Fibroblast of lung (primary cell): Measurements from ENCODE around the gene PTGES2. TPM values are rescaled to one million over a fixed set of nuclear protein-coding genes. Genes with fewer than 3 reads are reported as not detected.

ENCODE experiments used
- DNase-seq, 2 donors: peaks; one replicate each; pipeline versions ENCODE4 v3.0.0 to v3.0.0-alpha.2; 2010; ENCODE audit warnings: low read depth in 2 of 2
- H2AFZ ChIP-seq: 2 replicates; pipeline ENCODE4 v1.5.1; 2012; ENCODE audit warnings: low read length, control low read depth, inconsistent platforms
- H3K27ac ChIP-seq: 2 replicates; pipeline ENCODE4 v1.5.1; 2011; ENCODE audit warnings: low read length, control low read depth; ENCODE audit not compliant: insufficient read depth
- H3K27me3 ChIP-seq: 2 replicates; pipeline ENCODE4 v1.5.1; 2011; ENCODE audit warnings: mild to moderate bottlenecking, low read length; ENCODE audit not compliant: control insufficient read depth, insufficient read depth
- H3K36me3 ChIP-seq: 2 replicates; pipeline ENCODE4 v1.5.1; 2011; ENCODE audit warnings: low read length; ENCODE audit not compliant: control insufficient read depth, insufficient read depth
- H3K4me1 ChIP-seq: 2 replicates; pipeline ENCODE4 v1.5.1; 2011; ENCODE audit warnings: low read length; ENCODE audit not compliant: control insufficient read depth, insufficient read depth; ENCODE audit errors: extremely low read depth
- H3K4me2 ChIP-seq: 2 replicates; pipeline ENCODE4 v1.5.1; 2011; ENCODE audit warnings: low read length, control low read depth; ENCODE audit not compliant: insufficient read depth; ENCODE audit errors: extremely low read depth
- H3K4me3 ChIP-seq, 4 experiments: fragments of 200-600 bp in 1 of 4; sonication (generic) in 1 of 4; replicated peaks in 1 of 4; 2 replicates each; pipeline ENCODE4 v1.5.1; 2011 to 2016; ENCODE audit warnings: low read length in 4 of 4, low read depth in 3 of 4, mild to moderate bottlenecking in 3 of 4, control low read depth in 2 of 4, inconsistent platforms in 1 of 4, mixed read lengths in 1 of 4; ENCODE audit not compliant: insufficient read depth in 1 of 4; ENCODE audit errors: control extremely low read depth in 1 of 4
- H3K79me2 ChIP-seq: 2 replicates; pipeline ENCODE4 v1.5.1; 2012; ENCODE audit warnings: mild to moderate bottlenecking, low read length, inconsistent platforms; ENCODE audit not compliant: control insufficient read depth, insufficient read depth
- H3K9ac ChIP-seq: 2 replicates; pipeline ENCODE4 v1.5.1; 2011; ENCODE audit warnings: mild to moderate bottlenecking, low read length, control low read depth; ENCODE audit not compliant: insufficient read depth
- H3K9me3 ChIP-seq: 2 replicates; pipeline ENCODE4 v1.5.1; 2012; ENCODE audit warnings: low read depth, low read length; ENCODE audit not compliant: control insufficient read depth, insufficient read depth
- H4K20me1 ChIP-seq: 2 replicates; pipeline ENCODE4 v1.5.1; 2011; ENCODE audit warnings: low read length; ENCODE audit not compliant: control insufficient read depth, insufficient read depth; ENCODE audit errors: extremely low read depth
- EZH2 ChIP-seq: IDR thresholded peaks from 2 replicates; pipeline ENCODE4 v1.5.1; 2012; ENCODE audit warnings: low read length, control low read depth, mild to moderate bottlenecking; ENCODE audit errors: missing control alignments
- polyA plus RNA-seq, 2 donors: library from polyadenylated mRNA; depleted of rRNA in 1 of 2; stranded (reverse) in 1 of 2; unstranded in 1 of 2; fragments of >200 nt; gene quantifications; 2 replicates each; pipeline ENCODE4 v1.2.1, GENCODE V29; 2011 to 2012; ENCODE audit warnings: missing spikeins in 1 of 2
- total RNA-seq: library from RNA; depleted of rRNA; stranded (reverse); fragments of >200 nt; gene quantifications from 2 replicates; pipeline ENCODE4 v1.2.1, GENCODE V29; 2014
- TF ChIP-seq, protein P1 (sequence below), 2 donors: IDR thresholded peaks in 1 of 2; conservative IDR thresholded peaks in 1 of 2; 1 replicate in 1 of 2; 2 replicates in 1 of 2; pipeline ENCODE4 v1.5.1; 2011 to 2012; ENCODE audit warnings: low read length in 2 of 2, control low read depth in 1 of 2, inconsistent platforms in 1 of 2, low read depth in 1 of 2, mild to moderate bottlenecking in 1 of 2

PTGES2 gene
- total and polyA plus RNA-seq, 2 donors (not counting 1 experiment from before 2014, with no cell fraction given), result 44.8 to 57.6 TPM

DNA sequence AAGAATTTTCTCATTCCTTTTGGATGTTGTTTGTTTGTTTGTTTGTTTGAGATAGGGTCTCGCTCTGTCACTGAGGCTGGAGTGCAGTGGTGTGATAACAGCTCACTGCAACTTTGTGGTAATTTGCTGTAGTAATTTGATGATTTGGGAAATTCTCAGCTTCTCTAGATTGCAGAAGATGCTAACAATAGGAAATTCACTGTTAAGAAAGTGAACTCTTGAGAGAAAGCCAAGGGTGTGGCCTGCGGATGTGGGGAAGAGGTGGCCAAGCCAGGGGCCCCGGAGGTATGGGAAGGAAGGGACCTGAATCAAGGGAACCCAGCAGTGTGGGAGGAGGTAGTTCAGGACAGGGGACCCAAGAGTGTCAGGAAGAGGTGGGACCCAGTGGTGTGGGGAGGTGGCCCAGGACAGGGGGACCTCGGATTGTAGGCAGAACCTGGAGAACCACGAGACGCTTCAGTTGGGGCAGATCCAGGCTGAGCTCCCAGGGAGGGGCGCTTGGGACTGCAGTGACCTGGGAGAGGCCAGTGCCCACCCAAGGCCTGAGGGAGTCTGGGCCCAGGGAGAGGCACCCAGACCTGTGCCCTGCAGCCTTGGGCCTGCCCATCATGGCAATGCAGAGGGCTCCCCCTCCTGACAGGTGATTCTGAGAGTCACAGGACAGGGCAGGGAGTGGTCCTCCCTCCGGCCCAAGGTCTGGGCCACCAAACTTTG is 16.2 kb upstream of the PTGES2 start:
- Histone ChIP-seq H3K9me3 (no peaks in the 10 kb centered on the region), H3K79me2 (no peaks in the 10 kb centered on the region), H3K4me3 (no peak overlapping the region), H4K20me1 (no peaks in the 10 kb centered on the region), H3K4me2 (no peak overlapping the region), H3K27ac (no peak overlapping the region), H3K36me3 (no peaks in the 10 kb centered on the region), H3K4me1 (no peaks in the 10 kb centered on the region), H2AFZ (no peak overlapping the region), H3K27me3 (peaks cover 7% of the 10 kb centered on the region), H3K9ac (no peak overlapping the region)
- DNase-seq, result no peak
- TF ChIP-seq EZH2, result no peak
- TF ChIP-seq, protein P1, sequence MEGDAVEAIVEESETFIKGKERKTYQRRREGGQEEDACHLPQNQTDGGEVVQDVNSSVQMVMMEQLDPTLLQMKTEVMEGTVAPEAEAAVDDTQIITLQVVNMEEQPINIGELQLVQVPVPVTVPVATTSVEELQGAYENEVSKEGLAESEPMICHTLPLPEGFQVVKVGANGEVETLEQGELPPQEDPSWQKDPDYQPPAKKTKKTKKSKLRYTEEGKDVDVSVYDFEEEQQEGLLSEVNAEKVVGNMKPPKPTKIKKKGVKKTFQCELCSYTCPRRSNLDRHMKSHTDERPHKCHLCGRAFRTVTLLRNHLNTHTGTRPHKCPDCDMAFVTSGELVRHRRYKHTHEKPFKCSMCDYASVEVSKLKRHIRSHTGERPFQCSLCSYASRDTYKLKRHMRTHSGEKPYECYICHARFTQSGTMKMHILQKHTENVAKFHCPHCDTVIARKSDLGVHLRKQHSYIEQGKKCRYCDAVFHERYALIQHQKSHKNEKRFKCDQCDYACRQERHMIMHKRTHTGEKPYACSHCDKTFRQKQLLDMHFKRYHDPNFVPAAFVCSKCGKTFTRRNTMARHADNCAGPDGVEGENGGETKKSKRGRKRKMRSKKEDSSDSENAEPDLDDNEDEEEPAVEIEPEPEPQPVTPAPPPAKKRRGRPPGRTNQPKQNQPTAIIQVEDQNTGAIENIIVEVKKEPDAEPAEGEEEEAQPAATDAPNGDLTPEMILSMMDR (conservative IDR thresholded peaks at IDR 0.05 in 1 of 2, IDR thresholded peaks at IDR 0.05 in 1 of 2; ENCODE audit: low read depth in 1 of 2, low read length in 2 of 2), result no peak

DNA sequence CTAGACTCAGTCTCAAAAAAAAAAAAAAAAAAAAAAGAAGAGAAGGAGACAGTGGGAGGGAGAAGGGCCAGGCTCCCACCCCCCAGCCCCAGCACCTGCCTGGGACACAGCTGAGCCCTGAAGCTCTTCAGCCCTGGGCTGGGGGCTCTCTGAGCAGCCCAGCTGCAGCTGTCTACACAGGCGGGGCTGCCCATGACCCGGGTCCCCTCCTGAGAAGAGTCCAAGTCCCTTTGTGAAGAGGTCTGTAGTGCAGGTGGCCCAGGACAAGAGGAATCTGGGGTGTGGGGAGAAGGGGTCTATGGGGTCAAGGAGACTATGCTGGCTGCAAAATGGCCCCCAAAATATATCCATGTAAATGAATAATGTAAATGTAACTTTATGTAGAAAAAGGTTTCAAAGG is 15.1 kb upstream of the PTGES2 start:
- H3K27me3 ChIP-seq, result peaks cover 7% of the 10 kb centered on the region
- no peak for DNase-seq
- no peak overlapping the region for H3K27ac ChIP-seq
- H3K9ac ChIP-seq, result no peak overlapping the region
- H3K36me3 ChIP-seq, result no peaks in the 10 kb centered on the region
- no peaks in the 10 kb centered on the region for H3K4me1 ChIP-seq
- H3K9me3 ChIP-seq, result no peaks in the 10 kb centered on the region
- no peak for TF ChIP-seq EZH2
- TF ChIP-seq, protein P1 (conservative IDR thresholded peaks at IDR 0.05 in 1 of 2, IDR thresholded peaks at IDR 0.05 in 1 of 2; ENCODE audit: low read depth in 1 of 2, low read length in 2 of 2), result no peak
- no peak overlapping the region for H3K4me3 ChIP-seq
- H4K20me1 ChIP-seq, result no peaks in the 10 kb centered on the region
- no peak overlapping the region for H3K4me2 ChIP-seq
- H3K79me2 ChIP-seq, result no peaks in the 10 kb centered on the region
- H2AFZ ChIP-seq, result no peak overlapping the region

DNA sequence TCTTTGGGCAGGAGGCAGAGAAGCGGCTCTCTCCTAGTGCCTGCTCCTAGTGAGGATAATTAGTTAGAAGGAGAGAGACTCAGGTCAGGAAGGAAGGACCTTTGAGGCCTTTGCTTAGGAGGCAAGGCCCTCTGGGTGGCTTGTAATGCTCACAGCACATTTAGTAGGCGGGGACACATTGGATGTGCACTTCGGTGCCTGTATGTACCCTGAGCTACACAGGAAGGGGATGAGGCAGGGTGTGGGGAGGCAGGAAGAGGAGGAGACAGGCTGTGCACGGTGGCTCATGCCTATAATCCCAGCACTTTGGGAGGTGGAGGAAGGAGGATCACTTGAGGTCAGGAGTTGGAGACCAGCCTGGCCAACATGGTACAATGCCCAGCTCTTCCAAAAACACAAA is 14.5 kb upstream of the PTGES2 start:
- Histone ChIP-seq H4K20me1 (no peaks in the 10 kb centered on the region), H2AFZ (no peak overlapping the region), H3K9me3 (no peaks in the 10 kb centered on the region), H3K79me2 (no peaks in the 10 kb centered on the region), H3K4me2 (no peak overlapping the region), H3K9ac (no peak overlapping the region), H3K36me3 (no peaks in the 10 kb centered on the region), H3K4me1 (no peaks in the 10 kb centered on the region), H3K27ac (no peak overlapping the region), H3K4me3 (no peak overlapping the region), H3K27me3 (peaks cover 7% of the 10 kb centered on the region)
- no peak for DNase-seq
- TF ChIP-seq, protein P1 (conservative IDR thresholded peaks at IDR 0.05 in 1 of 2, IDR thresholded peaks at IDR 0.05 in 1 of 2; ENCODE audit: low read depth in 1 of 2, low read length in 2 of 2), result no peak
- no peak for TF ChIP-seq EZH2
